GM04503 (cell line): ENCODE measurements around the gene PPTC7.
"Not testable (repeated sequence)": the region's sequence is repeated elsewhere in the genome, so short reads cannot be mapped to it uniquely, and the experiment has no call there.

Experiments used
- DNase-seq: peaks from one replicate; pipeline ENCODE4 v3.0.0-alpha.2; 2012; ENCODE audit warnings: low read depth

PPTC7 gene

DNA sequence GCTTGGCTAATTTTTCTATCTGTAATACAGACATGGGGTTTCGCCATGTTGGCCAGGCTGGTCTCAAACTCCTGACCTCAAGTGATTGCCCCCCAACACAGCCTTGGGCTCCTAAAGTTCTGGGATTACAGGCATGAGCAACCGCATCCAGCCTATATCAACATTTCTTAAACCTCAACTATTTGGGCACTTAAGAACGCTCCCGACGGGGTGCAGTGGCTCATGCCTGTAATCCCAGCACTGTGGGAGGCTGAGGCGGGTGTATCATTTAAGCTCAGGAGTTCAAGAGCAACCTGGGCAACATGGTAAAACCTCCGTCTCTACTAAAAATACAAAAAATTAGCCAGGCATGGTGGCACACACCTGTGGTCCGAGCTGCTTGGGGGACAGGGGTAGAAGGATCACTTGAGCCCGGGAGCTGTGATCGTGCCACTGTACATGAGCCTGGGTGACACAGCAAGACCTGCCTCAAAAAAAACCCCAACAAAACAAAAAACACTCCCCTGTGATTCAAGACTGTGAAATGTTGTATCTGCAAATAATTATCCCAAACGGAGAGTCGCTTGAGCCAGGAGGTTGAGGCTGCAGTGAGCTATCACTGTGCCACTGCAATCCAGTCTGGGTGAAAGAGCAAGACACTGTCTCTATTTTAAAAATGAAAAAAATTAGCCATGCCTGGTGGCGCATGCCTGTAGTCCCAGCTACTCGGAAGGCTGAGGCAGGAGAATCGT lies 21.5 kb downstream of the PPTC7 start:
- peak; percentile 79 for DNase-seq

DNA sequence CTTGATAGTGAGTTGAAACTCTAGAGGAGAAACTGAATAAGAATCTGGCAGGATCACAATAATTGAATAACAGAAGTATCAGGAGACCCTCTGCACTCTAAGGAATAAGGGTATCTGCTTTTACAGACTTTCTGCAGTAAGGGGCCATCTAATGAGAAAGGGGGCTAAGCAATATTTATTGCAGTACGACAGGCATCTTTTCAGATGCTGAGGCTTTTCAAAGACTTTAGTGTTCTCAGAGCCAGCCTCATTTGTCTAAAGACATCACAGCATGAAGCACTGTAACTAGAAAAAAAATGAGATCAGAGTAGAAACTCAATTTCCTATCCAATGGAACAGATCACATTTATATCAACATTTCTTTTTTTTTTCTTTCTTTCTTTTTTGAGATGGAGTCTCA lies 22.2 kb downstream of the PPTC7 start:
- DNase-seq: no peak

DNA sequence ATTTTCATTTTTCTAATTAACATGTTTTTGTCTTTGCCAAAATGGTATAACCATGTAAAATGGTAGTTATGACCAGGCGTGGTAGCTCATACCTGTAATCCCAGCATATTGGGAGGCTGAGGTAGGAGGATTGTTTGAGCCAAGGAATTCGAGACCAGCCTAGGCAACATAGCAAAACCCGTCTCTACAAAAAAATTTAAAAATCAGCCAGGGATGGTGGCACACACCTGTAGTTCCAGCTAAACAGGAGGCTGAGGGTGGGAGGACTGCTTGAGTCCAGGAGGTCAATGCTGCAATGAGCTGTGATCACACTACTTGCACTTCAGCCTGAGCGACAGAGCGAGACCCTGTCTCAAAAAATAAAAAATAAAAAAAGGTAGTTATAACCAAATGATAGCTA lies 23.1 kb downstream of the PPTC7 start:
- DNase-seq: no peak

DNA sequence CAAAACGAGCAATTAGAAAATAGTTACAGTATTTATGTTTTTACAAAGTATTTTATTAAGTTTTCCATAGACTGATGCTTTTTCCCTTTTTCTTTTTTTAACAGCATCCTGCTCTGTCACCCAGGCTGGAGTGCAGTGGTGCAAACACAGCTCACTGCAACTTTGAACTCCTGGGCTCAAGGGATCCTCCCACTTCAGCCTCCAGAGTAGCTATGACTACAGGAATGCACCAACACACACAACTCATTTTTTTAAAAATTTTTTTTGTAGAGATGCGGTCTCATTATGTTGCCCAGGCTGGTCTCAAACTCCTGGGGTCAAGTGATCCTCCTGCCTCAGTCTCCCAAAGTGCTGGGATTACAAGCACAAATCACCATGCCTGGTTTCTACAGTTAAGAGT lies 24.2 kb downstream of the PPTC7 start:
- not testable (repeated sequence) for DNase-seq

DNA sequence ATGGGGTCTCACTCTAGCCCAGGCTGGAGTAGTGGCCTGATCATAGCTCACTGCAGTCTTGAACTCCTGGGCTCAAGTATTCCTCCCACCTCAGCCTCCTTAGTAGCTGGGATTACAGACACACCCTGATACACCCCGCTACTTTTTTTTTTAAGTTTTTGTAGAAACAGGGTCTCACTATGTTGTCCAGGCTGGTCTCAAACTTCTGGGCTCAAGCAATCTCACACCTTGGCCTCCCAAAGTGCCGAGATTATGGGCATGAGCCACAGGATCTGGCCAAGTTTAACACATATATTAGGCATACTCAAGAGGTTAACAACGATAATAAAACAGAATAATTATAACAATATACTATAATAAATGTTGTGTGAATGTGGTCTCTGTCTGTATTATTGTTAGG lies 25.8 kb downstream of the PPTC7 start:
- DNase-seq: no peak

DNA sequence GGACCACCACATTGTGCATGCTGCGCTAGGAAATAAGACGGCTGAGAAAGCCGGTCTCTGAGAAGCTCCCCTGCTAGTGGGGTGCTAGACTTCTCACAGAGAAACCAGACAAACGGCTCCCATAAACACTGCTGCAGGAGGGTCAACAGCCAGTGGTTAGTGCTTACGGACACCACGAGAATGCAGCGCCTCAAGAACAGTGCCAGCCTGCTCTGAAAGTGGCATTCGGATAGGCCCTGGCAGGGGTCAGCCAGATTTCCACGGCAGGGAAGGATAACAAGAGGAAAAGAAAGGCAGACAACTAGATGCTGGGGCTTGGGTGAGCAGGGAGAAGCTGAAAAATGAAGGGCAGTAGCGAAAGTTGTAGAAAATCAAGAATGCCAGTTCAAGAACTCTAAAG lies 26.4 kb downstream of the PPTC7 start:
- DNase-seq: no peak

DNA sequence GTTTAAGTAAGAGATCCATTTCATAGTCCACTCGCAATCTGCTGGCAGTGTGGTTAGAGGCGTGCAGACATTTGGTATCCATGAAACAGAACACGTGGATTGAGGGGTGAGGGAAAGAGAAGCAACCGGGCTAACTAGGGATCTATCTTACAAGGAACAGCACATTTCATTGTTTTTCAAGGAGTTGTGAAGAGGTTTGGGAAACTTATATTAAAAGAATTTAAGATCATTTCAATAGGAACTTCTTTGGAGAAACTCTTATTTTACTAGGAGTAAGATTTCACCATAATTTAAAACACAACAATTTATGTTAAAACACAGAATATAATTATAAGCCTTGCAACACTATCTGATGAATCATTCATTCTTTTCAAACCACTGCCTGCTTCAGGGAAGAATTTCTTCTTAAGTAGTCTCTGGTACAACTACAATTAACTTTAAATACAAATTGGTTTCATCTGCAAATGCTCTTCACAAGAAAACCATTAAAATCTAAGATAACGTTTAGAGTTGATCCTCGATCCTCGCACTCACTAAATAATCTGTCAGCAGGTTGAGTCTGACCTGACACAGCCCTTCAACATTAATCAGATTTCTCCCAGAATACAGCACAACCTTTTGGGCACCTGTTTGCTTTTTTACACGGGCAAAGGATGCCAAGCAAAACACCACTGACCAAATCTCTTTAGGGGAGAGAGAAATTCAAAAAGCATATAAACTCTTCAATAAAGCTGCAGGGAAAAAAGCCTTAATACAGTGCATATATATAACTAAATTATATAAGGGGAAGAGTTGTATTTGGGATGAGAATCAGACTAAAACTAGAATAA lies 27.3 kb downstream of the PPTC7 start:
- DNase-seq: peak; percentile 56

DNA sequence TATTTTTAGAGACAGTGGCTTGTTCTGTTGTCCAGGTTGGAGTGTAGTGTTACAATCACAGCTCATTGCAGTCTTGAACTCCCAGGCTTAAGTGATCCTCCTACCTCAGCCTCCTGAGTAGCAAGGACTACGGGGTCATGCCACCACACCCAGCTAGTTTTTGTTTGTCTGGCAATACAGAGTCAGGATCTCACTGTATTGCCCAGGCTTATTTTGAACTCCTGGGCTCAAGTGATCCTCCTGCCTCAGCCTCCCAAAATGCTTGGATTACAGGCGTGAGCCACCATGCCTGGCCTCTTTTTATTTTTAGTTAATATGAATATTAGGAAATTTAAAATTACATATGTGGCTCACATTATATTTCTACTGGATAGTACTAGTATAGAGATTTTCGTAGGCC lies 28.9 kb downstream of the PPTC7 start:
- DNase-seq: no peak

DNA sequence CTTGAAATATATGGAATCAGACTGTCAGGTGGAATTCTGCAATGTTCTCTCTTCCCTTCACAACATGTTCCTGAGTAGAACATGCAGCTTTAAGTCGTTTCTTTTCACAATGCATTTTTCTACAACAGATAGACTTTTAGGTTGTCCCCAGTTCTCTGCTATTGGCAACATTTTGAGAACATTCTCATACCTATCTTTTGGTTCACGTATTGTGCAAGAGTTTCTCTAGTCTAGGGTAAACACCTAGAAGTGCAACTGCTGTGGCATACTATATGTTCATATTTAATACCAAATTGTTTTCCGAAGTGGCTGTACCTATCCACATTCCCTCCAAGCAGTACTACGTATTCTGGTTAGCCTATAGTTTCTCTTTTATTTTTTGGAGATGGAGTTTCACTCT lies 32.1 kb downstream of the PPTC7 start:
- DNase-seq: no peak

DNA sequence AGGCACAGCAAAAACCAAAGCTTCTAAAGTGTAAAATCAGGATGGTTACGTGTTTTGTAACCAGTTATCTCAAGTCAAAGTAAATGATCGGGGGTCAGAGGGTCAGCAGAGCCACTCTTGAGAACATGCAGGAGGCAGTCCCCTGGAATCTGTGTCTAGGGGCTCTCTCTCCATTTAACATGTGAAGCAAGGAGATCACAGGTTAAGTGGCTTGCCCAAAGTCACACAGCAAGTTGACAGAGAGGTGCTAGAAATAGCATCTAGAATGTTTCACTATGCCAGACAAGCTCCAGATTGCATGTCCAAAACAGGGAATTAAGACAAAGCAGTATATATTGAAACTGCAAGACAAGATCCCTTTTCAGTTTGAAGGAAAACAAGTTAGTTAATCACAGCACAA lies 33.4 kb downstream of the PPTC7 start:
- DNase-seq: no peak

DNA sequence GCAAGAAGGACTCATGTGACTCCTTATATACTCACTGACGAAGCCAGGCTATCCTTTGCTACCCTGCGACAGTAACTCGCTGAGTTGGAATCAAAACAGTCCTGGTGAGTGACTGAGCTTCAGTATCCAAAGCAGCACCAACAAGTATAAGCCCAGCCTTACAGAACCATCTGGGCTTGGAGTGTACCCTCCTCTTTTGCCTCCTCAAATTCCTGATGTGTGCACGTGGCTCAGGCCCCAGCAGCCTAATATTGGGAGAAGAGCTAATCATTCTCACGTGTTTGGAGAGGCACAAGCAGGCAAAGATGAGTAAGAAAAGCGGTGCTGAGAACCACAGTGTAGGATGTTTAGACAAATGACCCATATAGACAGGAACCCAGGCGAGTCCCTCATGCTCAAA lies 34.4 kb downstream of the PPTC7 start:
- DNase-seq: no peak

DNA sequence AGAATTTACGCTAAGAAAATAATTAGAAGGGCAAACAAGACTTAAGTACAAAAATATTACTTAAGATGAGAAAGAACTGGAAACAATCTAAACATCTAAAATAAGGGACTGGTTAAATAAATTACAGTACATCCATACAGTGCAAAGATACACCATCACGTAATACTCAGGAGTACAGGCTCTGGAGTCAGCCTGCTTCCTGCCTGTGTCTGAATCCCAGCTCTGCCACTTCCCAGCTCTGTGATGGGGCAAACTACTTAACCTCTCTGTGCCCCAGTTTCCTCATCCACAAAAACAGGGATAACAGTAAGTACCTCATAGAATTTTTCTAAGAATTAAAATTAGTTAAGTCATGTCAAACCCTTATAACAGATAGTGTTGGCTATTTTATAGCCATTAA lies 36.0 kb downstream of the PPTC7 start:
- no peak for DNase-seq

DNA sequence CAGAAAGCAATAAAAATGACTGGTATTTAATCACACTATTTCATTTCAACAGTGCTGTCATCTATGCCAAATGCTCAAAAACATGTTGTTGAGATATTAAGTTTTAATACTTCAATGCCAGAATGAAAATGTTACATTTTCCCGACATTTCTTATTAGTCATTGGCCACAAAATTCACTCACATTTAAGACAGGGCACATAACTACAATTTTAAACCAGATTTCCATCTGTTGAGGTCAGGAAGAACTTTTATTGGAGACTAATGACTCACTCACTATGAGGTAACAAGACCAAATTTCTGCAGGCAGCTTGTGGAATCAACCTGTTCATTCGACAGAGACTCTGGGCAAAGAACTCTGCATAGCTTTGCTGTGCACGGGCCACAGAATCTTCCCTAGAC lies 36.8 kb downstream of the PPTC7 start:
- peak; percentile 85 for DNase-seq

DNA sequence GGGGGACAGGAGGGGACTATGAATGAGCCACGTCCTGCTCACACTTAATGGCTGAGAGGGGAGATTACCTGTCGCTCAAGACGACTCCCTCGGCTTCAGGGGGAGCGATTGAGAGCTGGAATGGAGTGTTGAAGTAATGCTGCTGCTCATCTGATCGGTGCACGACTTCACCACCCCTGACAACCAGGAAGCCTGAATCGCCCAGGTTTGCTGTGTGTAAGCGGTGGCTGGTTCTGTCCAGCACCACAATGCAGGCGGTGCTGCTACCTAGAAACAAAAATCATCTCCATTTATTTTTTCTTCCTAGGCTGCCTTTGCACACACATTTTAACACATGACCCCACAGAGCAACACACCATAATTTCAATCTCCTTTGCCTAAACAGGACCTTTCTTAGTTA lies 37.3 kb downstream of the PPTC7 start:
- no peak for DNase-seq

DNA sequence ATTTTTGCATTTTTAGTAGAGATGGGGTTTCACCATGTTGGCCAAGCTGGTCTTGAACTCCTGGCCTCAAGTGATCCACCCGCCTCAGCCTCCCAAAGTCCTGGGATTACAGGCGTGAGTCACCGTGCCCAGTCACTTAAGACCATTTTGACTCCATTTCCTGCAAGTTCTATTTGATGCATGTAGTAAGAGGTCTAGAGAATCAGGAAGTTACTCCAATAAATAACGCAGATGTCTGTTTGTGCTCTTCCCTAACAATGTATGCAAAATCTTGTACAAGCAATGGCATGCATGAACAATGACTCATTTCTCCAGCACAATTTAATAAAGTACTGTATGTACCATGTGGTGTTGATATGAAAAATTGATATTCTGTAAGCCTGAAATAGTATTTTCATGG lies 37.9 kb downstream of the PPTC7 start:
- DNase-seq: not testable (repeated sequence)

DNA sequence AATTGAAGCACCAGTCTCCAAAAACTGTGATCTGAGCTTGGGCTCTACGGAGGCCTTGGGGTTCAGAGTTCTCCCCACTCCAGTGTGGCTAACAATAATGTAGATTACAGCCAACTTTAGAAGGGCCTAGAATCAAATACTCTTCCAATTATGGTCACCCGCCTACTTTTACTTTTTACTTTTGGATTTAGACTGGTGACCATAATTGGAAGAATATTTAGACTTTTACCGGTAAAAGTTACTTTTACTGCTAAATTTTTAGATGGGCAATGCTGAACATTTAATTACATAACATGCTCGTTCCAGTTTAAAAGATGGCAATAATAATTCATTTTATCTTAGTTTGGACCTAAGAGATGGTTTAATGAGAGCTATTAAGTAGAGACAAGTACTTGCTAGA lies 39.2 kb downstream of the PPTC7 start:
- no peak for DNase-seq

DNA sequence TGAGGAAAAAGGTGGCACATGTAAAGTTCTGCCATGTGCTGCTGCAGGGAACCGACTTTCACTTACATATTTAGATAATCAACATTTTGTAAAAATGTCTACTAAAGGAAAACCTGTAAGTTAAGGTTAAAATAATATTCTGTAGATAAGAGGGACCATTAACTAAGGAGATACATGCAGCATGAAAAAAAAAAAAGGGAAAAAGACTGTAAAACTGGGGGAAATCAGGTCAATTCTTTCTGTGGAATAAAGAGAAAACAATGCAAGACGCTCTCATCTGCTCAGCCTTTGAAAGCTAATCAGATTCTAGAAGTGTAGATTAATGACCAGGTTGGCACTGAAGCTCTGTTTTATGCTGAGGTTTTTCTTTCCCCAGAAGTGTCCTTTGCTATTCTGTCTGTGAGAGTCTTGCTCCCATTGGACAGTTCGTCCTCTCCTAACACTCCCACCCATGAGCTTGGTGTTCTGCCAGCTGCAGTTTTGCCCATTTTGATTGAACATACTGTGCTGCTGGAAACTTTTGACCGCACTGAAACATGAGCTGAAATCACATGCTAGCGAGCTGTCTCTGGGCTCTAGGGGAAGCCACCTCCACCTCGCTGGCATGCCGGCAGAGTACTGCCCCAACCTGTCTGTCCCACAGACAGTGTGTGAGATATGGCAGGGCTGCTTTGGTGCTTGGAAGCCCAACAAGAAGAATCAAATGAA lies 39.7 kb downstream of the PPTC7 start:
- DNase-seq: no peak

DNA sequence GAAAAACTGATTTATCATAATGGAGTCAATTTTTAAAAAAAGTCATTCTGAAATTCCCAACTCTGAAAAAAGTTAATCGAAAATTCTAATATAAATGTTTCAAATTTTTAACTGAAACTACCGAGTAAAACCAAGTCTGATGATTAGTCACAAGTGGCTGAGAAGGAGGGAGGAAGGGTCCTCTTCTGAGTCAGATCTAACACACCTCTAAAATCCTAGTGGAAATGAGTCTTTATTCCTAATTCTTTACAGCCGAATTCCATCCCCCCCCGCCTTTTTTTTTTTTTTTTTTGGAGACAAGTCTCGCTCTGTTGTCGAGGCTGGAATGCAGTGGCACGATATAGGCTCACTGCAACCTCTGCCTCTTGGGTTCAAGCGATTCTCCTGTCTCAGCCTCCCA lies 43.1 kb downstream of the PPTC7 start:
- DNase-seq: no peak

DNA sequence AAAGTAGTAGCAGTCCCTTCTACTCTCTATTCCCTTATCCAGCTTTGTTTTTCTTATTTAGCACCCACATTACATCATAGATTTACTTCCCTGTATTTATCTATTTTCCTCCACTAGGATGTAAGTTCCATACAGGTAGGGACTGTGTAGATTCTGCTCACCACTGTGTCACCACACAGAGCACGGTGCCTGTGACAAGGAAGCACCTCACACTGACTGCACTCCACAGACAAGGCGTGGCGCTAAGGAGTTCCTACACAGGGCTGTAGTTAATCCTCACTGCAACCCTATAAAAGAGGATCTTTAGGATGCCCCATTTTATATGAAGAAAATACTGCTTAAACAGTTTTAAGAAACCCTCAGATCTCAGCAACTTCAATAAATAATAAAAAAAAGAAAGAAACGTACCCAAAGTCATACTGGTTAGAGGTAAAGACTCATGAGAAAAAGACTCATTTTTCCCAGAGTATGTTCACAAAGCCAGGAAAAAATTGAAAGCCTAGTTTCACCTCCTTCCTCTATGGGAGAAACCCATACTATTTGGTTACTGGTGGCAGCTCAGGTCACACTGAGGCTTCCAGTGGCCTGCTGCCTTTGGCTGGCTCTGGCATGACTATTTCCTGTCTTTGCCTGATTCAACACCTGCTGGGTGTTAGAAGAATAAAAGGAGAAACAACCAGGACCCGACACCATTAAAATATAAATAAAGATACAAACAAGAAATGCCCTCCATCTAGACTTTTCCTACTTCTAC lies 44.1 kb downstream of the PPTC7 start:
- DNase-seq: no peak

DNA sequence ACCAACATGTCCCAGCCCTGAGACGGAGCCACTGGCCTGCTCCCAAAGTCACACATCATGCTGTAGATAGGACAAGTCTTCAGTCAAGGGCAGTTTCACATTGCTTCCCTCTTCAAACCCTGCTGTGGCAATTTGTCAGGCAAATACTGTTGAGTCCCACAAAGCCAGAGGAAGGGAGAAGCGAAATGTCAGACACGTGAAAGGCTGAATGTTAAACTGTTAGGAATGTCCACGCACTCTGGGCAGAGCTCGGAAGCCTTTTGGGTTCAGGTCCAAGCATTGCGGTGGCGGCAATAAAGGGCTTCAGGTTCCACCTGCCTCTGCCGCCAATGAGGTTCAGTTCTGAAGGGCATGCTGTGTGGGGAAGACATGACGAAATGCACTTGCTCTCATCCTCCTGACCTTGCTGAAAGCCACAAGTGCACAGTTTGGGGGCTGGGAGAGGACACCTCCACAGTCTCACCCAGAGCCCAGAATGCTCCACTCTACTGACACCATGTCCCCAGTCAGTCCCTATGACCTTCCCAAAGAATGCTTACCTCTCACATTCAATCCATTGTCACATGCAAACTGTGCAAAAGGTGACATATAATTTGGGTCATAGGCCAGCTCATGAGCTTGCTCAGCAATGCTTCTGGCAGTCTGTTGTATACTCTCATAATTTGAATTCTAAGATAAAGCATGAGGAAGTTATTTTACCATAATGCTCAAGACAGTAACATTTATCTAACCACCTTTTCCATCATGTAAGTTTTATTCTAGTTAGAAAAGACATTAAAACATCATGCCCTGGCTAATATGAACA lies 45.3 kb downstream of the PPTC7 start:
- no peak for DNase-seq

DNA sequence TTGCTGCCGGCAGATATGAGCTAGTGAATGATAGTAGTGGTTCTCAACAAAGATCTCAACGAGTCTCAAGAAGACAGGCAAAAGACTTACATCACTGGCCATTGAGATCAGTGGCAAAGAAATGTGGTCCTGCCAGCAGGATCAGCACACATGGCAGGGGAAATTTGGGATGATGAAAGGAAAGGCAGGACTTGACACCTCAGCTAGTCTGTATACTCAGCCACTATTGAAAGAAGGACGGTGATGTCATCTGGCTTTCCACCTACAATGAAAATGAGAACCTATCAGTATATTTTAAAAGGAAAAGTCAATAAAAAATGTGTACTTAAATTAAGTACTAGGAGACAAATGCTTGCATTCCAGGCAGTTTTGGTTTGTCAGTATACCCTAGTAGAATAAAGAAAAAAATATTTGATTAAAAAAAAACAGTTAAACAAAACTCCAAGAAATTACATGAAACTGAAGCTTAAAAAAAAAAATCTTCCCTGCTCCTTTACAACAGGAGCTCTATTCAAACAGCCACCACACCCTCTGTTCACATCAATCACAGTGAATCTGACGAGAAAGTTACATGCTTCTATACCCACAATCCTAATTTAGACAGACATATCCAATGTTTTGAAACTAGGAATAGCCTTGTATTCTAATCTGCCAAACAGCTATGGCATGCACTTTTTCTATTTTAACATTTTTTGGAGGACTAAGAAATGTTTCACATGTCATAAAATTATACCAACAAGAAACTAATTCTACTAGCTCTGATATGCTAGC lies 46.1 kb downstream of the PPTC7 start:
- DNase-seq: no peak
